Measurements from ENCODE around the gene INPP5D. TPM values are rescaled to one million over a fixed set of nuclear protein-coding genes. Genes with fewer than 3 reads are reported as not detected.

The INPP5D gene
- total RNA-seq, 2 experiments from 2014 or later = 108 to 122 TPM

DNA sequence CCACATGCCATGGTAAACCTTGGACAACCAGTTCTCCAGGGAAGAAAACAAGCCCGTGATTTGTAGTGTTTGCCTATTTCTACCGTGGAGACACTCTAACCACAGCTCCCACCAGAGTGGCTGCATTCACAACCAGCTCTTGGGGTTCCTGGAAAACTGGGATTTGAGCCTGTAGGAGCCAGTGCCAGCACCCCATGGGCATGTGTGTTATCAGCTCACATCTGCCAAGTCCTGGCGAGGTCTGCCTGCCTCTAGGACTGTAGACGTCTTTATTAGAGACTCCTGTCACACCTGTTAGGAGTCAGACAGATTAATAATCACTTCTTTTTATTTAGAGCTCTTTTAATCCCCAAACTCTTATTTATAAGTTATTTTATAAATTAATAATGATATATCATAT lies 41.0 kb downstream of the INPP5D start:
- H3K27me3 Mint-ChIP-seq (ENCODE audit: low read depth) = no peaks in the 10 kb centered on the region
- ChIA-PET POLR2A (interaction anchor here (1.1 kb wide), 1 partner anchor 151 kb away, joined by 3 read pairs; no protein-coding TSS in a partner anchor), CTCF (interaction anchor here (1.8 to 5.4 kb wide), 4 partner anchors 20 to 47 kb away, joined by 5 to 22 read pairs (median 10); partner anchors contain the start of gene INPP5D)
- H3K9me3 Mint-ChIP-seq (ENCODE audit: insufficient read depth) = peaks cover 5% of the 10 kb centered on the region
- peaks cover 72% of the 10 kb centered on the region for H3K4me1 Mint-ChIP-seq (ENCODE audit: low read depth)
- H3K36me3 Mint-ChIP-seq (ENCODE audit: low read depth) = peaks cover 75% of the 10 kb centered on the region
- peak overlapping the region; percentile 52 for H3K4me3 Mint-ChIP-seq
- DNase-seq = no peak
- no peak for ATAC-seq
- H3K27ac Mint-ChIP-seq = peak overlapping the region; percentile 78

DNA sequence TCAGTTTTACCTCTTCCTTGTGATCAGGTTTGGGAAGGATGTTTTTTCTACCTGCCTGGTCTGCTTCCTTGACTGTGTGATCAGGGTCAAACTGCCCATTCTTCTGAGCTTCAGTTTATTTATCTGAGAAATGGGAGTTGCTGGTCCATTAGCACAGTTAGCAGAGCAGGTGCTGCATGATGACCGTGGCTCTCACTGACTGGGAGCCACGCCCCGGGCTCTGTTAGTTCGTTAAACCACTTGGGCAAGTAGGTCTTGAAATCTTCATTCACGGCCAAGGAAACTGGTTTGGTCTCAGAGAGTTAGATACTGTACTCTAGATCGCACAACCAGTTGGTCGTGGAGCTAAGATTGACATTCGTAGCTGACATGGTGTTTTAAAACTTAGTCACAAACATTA lies 41.7 kb downstream of the INPP5D start:
- no peak for ATAC-seq
- no peak overlapping the region for H3K27ac Mint-ChIP-seq
- H3K4me3 Mint-ChIP-seq = no peak overlapping the region
- CTCF ChIA-PET = interaction anchor here (0.8 to 5.4 kb wide), 6 partner anchors 12 to 105 kb away, joined by 3 to 22 read pairs (median 8); partner anchors contain the start of gene INPP5D
- peaks cover 72% of the 10 kb centered on the region for H3K4me1 Mint-ChIP-seq (ENCODE audit: low read depth)
- H3K9me3 Mint-ChIP-seq (ENCODE audit: insufficient read depth) = peaks cover 5% of the 10 kb centered on the region
- no peaks in the 10 kb centered on the region for H3K27me3 Mint-ChIP-seq (ENCODE audit: low read depth)
- no peak for DNase-seq
- peaks cover 79% of the 10 kb centered on the region for H3K36me3 Mint-ChIP-seq (ENCODE audit: low read depth)
- POLR2A ChIA-PET = interaction anchor here (1.0 kb wide), 1 partner anchor 41 kb away, joined by 4 read pairs; the partner anchor contains the start of gene INPP5D

DNA sequence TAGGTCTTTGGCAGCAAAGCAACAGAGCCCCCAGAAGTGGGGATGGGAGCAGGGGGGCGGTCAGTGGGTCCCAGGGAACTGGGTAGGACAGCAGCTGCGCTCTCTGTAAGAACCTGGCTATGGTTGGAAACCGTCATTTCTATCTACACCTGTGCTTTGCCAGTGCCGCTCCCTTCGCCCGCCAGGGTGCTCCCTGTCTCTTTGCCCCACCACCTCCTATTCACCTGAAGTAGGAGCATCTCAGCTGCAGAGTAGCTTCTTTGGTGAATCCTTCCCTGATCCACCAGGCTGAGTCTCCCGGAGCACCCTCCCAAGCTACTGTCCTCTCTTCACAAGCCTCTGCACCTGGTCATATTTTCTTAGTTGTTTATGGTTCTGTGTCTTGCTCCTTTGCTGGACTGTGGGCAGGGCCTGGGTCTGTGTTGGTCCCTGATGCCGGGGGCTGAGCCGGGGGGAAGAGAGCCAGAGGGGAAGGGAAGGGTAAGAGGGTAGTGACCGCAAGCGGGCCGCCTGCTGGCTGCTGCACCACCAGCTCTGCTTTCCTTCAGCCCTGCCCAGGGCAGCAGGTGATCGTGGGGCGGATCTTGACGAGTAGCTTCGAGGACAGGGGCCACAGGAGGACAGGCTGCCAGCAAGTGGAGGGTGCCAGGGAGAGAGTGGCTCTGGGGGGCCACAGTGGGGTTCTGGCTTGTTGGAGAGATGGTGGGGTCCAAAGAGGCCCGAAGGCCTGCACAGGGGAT lies 45.2 kb downstream of the INPP5D start:
- ATAC-seq (no peak), DNase-seq (no peak)
- ChIA-PET CTCF (interaction anchor here (3.1 kb wide), 1 partner anchor 8 kb away, joined by 10 read pairs; no protein-coding TSS in a partner anchor), POLR2A (interaction anchor here (1.2 kb wide), 1 partner anchor 37 kb away, joined by 4 read pairs; no protein-coding TSS in a partner anchor)
- Mint-ChIP-seq H3K4me1 (ENCODE audit: low read depth) (peaks cover 55% of the 10 kb centered on the region), H3K27me3 (ENCODE audit: low read depth) (no peaks in the 10 kb centered on the region), H3K36me3 (ENCODE audit: low read depth) (peaks cover 50% of the 10 kb centered on the region), H3K9me3 (ENCODE audit: insufficient read depth) (peaks cover 5% of the 10 kb centered on the region), H3K4me3 (no peak overlapping the region), H3K27ac (no peak overlapping the region)

DNA sequence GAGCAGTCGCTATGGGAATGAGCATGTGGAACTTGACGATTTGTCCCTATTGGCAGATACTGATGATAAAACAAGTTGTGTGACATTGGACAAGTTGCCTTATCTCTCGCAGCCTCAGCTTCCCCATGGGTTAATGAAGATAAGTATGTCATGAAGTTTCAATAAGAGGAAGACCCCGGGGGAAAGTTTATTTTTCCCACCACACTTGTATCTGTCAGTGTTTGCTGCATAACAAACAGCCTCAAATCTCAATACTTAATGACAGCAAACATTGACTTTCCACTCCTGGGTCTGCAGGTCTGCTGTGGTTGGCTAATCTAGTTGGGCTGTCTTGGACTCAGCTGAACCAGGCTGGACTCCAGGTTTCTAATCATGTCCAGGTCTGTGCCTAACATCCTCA lies 45.8 kb downstream of the INPP5D start:
- ChIA-PET CTCF (no interaction called here), POLR2A (interaction anchor here (1.2 kb wide), 1 partner anchor 37 kb away, joined by 4 read pairs; no protein-coding TSS in a partner anchor)
- peaks cover 49% of the 10 kb centered on the region for H3K4me1 Mint-ChIP-seq (ENCODE audit: low read depth)
- peaks cover 5% of the 10 kb centered on the region for H3K9me3 Mint-ChIP-seq (ENCODE audit: insufficient read depth)
- DNase-seq (no peak), ATAC-seq (no peak)
- H3K27me3 Mint-ChIP-seq (ENCODE audit: low read depth) = no peaks in the 10 kb centered on the region
- no peak overlapping the region for H3K27ac Mint-ChIP-seq
- no peak overlapping the region for H3K4me3 Mint-ChIP-seq
- peaks cover 44% of the 10 kb centered on the region for H3K36me3 Mint-ChIP-seq (ENCODE audit: low read depth)

DNA sequence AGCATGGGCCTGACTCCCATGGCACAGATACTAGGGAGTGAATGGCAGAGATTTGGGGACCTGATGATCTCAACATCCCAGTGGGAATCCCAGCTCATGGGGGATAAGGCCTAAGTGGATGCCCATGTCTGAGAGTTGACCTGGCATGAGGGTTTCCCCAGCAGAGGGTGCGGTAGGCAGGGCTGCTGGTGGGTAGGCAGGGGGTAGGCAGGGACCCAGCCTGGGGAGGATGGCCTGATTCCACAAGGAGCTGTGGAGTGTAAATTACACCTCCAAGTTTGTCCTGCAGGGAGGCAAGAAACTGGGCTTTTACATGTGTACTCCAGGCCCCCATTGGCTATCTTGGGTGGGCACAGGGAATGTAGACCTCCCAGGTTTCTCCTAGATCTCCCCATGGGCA lies 46.9 kb downstream of the INPP5D start:
- H3K27ac Mint-ChIP-seq = no peak overlapping the region
- peaks cover 38% of the 10 kb centered on the region for H3K36me3 Mint-ChIP-seq (ENCODE audit: low read depth)
- H3K4me3 Mint-ChIP-seq = no peak overlapping the region
- H3K9me3 Mint-ChIP-seq (ENCODE audit: insufficient read depth) = peaks cover 5% of the 10 kb centered on the region
- POLR2A ChIA-PET = interaction anchor here (1.1 kb wide), 1 partner anchor 19 kb away, joined by 4 read pairs; no protein-coding TSS in a partner anchor
- ATAC-seq = no peak
- CTCF ChIA-PET = interaction anchor here (0.8 to 1.4 kb wide), 2 partner anchors 13 to 52 kb away, joined by 3 read pairs; no protein-coding TSS in a partner anchor
- DNase-seq = no peak
- H3K4me1 Mint-ChIP-seq (ENCODE audit: low read depth) = peaks cover 42% of the 10 kb centered on the region
- H3K27me3 Mint-ChIP-seq (ENCODE audit: low read depth) = no peaks in the 10 kb centered on the region

DNA sequence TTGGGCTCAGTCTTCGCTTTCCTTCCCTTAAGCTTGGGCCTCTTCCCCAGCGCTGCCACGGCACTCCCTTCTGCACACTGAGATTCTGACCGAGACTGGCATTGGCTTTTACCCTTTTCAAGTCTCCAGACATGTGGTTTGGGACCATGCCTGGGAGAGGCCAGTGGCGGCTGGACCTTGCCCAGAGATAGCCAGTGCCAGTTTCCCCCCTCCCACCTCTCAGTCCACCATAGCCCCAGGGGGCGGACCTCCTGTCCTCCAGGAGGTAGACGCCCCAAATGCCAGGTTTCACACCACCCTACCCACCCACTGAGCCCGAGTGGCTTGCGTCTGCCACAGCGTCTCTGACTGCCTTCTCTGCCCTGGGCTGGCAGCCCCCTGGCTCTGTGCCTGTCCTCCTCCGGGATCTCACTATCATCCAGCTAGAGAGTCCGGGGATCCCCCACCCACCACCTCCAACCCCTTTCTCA lies 47.7 kb downstream of the INPP5D start:
- H3K9me3 Mint-ChIP-seq (ENCODE audit: insufficient read depth) = peaks cover 5% of the 10 kb centered on the region
- no peak for DNase-seq
- H3K27ac Mint-ChIP-seq = no peak overlapping the region
- no peak overlapping the region for H3K4me3 Mint-ChIP-seq
- no peak for ATAC-seq
- ChIA-PET CTCF (interaction anchor here (0.8 to 1.4 kb wide), 2 partner anchors 14 to 53 kb away, joined by 3 read pairs; no protein-coding TSS in a partner anchor), POLR2A (no interaction called here)
- no peaks in the 10 kb centered on the region for H3K27me3 Mint-ChIP-seq (ENCODE audit: low read depth)
- H3K4me1 Mint-ChIP-seq (ENCODE audit: low read depth) = peaks cover 40% of the 10 kb centered on the region
- H3K36me3 Mint-ChIP-seq (ENCODE audit: low read depth) = peaks cover 35% of the 10 kb centered on the region

DNA sequence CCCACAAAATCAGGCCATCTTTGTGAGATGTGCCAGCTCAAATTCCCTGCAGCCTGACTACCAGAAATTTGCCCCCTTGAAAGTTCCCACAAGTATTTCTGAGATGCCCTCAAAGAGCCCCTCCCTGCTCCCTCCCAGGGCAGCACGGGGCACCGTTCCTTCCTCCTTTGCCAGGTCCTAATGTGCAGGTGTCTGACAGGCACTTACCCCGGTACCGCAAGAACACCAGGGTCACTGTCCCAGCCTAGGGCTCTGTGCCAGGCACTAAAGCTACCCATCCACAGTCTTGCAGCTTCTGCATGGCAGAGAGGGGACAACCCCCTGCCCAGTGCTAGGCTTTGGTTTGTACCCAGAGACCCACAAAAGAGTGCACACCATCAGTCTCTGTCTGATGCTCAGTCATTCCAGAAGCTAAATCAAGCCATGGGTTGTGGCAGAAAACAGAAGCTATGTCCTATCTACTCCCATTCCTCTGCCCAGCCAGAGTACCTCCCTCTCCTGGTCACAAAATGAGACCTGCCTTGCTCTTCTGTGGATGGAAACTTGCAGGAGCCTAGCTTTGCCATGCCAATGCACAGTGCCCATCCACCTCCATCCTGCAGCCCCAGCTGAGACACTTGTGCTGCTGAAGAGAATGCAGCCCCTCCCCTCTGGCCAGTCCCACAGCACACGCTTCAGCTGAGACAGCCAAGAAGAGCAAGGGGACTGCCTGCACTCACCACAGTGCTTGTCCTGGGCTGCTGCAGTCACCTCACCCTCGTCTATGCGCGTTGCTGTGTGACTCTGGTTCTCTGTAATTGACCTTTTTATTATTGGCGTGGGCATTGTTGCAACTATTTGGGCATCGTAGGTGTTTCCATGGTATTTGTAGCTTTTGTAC lies 48.7 kb downstream of the INPP5D start:
- ATAC-seq = no peak
- POLR2A ChIA-PET = interaction anchor here (0.6 kb wide), 1 partner anchor 29 kb away, joined by 3 read pairs; no protein-coding TSS in a partner anchor
- no peak for DNase-seq
- Mint-ChIP-seq H3K9me3 (ENCODE audit: insufficient read depth) (peaks cover 5% of the 10 kb centered on the region), H3K27ac (peak overlapping the region; percentile 5), H3K4me1 (ENCODE audit: low read depth) (peaks cover 45% of the 10 kb centered on the region), H3K27me3 (ENCODE audit: low read depth) (no peaks in the 10 kb centered on the region), H3K36me3 (ENCODE audit: low read depth) (peaks cover 33% of the 10 kb centered on the region), H3K4me3 (no peak overlapping the region)
- CTCF ChIA-PET = interaction anchor here (0.6 kb wide), 1 partner anchor 55 kb away, joined by 4 read pairs; no protein-coding TSS in a partner anchor

DNA sequence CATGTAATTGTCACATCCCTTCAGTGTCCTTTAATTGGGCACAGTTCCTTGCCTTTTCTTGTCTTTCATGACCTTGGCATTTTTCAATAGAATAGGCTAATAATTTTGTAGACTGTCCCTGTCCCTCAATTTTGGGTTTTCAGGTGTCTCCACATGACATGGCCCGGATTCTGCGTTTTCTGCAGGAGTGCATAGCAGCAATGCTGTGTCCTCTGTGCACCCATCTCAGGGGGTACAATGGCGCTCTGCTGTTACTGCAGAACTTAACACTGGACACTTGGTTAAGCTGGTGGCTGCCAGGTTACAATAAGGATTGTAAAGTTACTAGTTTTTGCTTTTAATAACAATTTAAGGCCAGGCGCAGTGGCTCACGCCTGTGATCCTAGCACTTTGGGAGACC lies 51.3 kb downstream of the INPP5D start:
- ATAC-seq = no peak
- H3K27ac Mint-ChIP-seq = no peak overlapping the region
- no peaks in the 10 kb centered on the region for H3K9me3 Mint-ChIP-seq (ENCODE audit: insufficient read depth)
- CTCF ChIA-PET = no interaction called here
- DNase-seq = no peak
- H3K27me3 Mint-ChIP-seq (ENCODE audit: low read depth) = no peaks in the 10 kb centered on the region
- H3K4me1 Mint-ChIP-seq (ENCODE audit: low read depth) = peaks cover 51% of the 10 kb centered on the region
- H3K4me3 Mint-ChIP-seq = no peak overlapping the region
- POLR2A ChIA-PET = no interaction called here
- H3K36me3 Mint-ChIP-seq (ENCODE audit: low read depth) = peaks cover 19% of the 10 kb centered on the region

DNA sequence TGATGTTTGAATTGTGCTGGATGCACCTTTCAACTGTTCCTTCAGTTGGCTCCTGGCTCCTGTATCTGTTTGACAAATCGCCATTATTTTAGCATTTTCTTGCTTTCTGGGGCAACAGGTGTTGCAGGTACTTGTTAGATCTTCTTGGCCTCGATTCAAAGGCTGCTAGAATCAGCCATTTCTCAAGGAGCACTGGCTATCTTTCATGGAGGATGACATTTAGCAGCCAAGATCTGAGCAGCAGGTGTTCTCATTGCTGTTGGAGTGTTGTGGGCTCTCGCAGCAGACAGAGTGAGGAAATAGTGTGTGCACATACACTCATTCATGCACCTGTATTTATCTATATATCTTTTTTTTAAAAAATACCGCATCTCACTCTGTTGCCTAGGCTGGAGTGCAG lies 52.2 kb downstream of the INPP5D start:
- no peaks in the 10 kb centered on the region for H3K9me3 Mint-ChIP-seq (ENCODE audit: insufficient read depth)
- no peak for DNase-seq
- no peaks in the 10 kb centered on the region for H3K27me3 Mint-ChIP-seq (ENCODE audit: low read depth)
- H3K27ac Mint-ChIP-seq = no peak overlapping the region
- ChIA-PET POLR2A (interaction anchor here (1.1 kb wide), 1 partner anchor 53 kb away, joined by 3 read pairs; the partner anchor contains the start of gene INPP5D), CTCF (interaction anchor here (1.6 to 2.7 kb wide), 2 partner anchors 9 to 58 kb away, joined by 4 to 10 read pairs; no protein-coding TSS in a partner anchor)
- H3K4me3 Mint-ChIP-seq = no peak overlapping the region
- H3K36me3 Mint-ChIP-seq (ENCODE audit: low read depth) = peaks cover 23% of the 10 kb centered on the region
- H3K4me1 Mint-ChIP-seq (ENCODE audit: low read depth) = peaks cover 54% of the 10 kb centered on the region
- no peak for ATAC-seq

DNA sequence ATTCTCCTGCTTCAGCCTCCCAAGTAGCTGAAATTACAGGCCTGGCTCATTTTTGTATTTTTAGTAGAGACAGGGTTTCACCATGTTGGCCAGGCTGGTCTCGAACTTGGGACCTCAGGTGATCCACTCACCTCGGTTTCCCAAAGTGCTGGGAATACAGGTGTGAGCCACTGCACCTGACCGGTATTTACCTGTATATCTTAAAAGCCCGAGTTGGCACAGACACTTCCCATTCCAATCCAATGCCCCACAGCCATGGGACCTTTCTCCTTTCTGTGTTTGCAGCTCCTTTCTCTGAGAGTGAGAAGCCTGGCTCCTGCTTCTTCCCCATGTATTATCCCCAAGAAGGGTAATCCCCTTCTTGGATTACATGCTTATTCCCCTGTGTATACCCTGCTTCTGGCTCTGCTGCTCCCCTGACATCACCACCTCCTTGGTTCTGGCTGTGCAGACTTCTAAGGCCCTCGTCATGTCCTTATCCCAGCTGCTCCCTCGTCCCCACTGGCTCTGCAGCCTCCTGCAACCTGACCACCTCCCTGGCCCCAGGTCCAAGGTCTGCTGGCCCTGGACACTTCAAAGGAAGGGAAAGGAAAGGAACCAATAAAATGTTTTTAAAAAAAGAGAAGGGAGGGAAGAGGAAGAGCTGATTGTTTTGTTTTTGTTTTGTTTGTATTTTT lies 52.8 kb downstream of the INPP5D start:
- peaks cover 55% of the 10 kb centered on the region for H3K4me1 Mint-ChIP-seq (ENCODE audit: low read depth)
- H3K27me3 Mint-ChIP-seq (ENCODE audit: low read depth) = no peaks in the 10 kb centered on the region
- no peak for DNase-seq
- H3K36me3 Mint-ChIP-seq (ENCODE audit: low read depth) = peaks cover 29% of the 10 kb centered on the region
- no peak overlapping the region for H3K4me3 Mint-ChIP-seq
- peak overlapping the region; percentile 69 for H3K27ac Mint-ChIP-seq
- no peaks in the 10 kb centered on the region for H3K9me3 Mint-ChIP-seq (ENCODE audit: insufficient read depth)
- no peak for ATAC-seq
- POLR2A ChIA-PET = interaction anchor here (1.1 kb wide), 1 partner anchor 53 kb away, joined by 3 read pairs; the partner anchor contains the start of gene INPP5D
- CTCF ChIA-PET = interaction anchor here (0.8 to 2.7 kb wide), 3 partner anchors 9 to 241 kb away, joined by 3 to 10 read pairs (median 4); no protein-coding TSS in a partner anchor

DNA sequence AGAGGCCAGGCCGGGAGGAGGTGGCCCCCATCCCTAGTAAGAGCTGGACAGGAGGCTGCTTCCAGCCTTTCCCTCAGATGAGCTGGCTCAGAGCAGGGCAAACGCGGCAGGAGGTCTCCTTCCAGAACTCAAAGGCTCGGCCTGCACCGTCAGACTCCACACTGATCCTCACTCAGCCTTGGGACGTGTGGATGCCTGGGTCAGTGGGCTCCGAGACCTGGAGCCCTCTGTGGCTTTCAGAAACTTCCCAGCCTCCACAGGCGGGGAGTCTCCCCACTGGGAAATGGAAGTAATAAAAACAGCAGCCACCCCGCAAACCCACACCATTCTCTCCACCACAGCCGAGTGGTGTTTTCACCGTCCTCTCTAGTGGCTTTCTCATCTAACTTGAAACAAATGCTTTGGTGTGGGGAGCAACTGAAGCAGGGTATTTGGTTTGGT lies 54.3 kb downstream of the INPP5D start:
- Mint-ChIP-seq H3K4me1 (ENCODE audit: low read depth) (peaks cover 58% of the 10 kb centered on the region), H3K27me3 (ENCODE audit: low read depth) (no peaks in the 10 kb centered on the region), H3K27ac (peak overlapping the region; percentile 30), H3K4me3 (peak overlapping the region; percentile 15), H3K9me3 (ENCODE audit: insufficient read depth) (no peaks in the 10 kb centered on the region), H3K36me3 (ENCODE audit: low read depth) (peaks cover 39% of the 10 kb centered on the region)
- ATAC-seq = peak; percentile 87
- POLR2A ChIA-PET = no interaction called here
- CTCF ChIA-PET = interaction anchor here (2.7 kb wide), 1 partner anchor 11 kb away, joined by 10 read pairs; no protein-coding TSS in a partner anchor
- peak; percentile 65 for DNase-seq
